HG02943 (cell line): ENCODE measurements around the gene OR2G3.

Source experiments
- ATAC-seq: cut with Tn5 transposase; IDR thresholded peaks from one replicate; pipeline ENCODE4 v1.9.1; 2021; ENCODE audit warnings: mild to moderate bottlenecking, low read depth, moderate library complexity; ENCODE audit not compliant: unreplicated experiment

The OR2G3 gene

DNA sequence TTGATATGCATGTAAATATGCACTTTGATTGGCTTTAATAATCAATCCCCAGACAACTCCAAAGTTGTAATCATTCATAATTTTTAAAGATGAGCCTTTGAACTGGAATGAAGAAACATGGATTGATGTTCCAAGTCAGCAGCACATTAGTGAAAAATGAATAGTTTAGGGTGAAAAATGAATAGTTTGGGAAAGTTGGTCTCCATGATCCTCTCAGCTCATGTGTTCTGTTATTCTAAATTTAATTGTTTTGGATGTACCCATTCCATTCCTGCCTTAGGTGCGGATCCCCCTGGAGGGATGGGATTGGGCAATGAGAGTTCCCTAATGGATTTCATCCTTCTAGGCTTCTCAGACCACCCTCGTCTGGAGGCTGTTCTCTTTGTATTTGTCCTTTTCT, at the start of gene OR2G3:
Gene OR2G3 (plus strand): TSS at position 301 of the 400 bp plus-strand sequence. CDS start 0 bp downstream, at position 301.
- ATAC-seq = no peak

DNA sequence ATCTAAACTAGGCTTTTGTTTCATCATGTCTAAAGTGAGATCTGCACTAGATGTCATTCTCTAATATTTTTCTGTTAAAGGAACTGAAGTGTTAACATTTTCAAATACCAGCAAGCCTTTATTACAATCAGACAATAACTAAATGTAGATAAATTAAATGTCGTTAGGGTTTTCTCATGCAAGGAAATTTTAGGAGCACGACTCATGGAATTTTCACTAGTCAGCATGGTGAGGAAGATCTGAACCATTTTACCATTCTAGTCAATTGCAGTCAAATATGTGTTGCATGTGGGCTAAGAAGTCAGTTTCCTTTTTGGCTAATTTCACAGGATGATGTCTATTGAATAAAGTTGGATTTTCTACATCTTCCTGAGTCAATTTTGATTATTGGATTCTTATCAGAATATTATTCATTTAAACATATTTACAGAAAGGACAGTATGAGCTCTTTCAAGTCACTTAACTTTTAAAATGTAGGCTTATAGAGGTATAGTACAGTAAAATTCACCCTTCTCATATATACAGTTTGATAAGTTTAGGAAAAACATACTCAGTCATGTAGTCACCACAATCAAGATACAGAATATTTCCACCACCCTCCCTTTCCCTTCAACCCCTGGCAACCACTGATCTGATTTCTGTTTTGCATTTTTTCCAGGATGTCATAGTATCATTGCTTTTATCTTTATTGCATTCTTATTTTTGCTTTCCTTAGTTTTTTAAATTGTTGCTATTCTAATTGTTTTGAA, 47.3 kb upstream of the OR2G3 start:
- no peak for ATAC-seq

DNA sequence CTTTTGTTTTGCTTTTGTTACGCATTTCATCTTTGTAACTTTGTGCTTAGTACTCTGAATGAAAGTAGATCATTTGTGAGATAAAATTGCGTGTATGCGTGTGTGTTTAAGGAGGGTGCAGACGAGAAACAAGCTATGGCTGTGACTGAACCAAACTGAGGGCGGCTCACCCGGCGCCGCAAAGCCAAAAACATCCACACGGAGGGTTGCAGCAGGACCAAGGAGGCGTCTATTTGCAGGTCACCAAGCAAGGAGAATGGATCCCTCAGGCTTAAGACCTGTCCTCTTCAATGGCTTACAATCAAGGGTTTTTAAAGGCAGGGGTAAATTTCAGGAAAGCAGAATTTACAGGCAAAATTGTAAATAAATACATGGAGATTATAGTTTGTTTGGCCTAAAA, 43.7 kb upstream of the OR2G3 start:
- ATAC-seq = no peak

DNA sequence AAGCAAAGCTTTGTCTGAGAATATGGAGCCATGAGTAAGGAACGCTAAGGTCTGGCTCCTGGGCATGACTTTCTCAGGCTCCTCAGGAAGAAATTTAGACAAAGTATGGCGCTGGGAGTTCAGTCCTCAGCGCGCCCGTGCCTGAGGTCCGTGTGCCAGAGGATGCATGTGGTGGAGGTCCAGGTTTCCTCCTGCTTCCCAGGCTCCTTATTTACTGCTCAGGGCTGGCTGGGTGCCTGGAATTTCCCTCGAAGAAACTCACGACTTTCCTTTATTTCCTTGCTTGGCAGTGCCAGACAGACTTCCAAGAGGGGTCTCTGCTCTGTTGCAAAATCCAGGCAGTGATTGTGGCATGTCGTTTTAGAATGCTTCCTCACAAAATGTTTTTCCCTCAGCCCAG, 43.2 kb upstream of the OR2G3 start:
- no peak for ATAC-seq

DNA sequence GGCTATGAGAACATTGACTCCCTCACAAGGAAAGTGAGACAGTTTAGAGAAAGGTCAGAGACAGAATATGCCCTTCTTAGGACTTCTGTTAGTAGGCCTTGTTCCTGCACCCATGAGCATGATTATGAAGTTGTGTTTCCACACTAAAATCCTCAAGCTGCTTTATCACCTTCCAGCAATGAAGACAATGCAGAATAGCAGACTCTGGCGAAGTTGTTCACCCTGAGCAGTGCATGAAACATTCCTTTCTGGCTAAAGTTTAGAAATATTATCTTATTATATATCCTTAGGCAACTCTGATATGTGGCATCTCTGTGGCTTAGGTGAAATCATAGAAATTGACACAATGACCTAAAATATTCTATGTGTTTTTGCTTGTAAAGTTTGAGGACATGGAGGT, 31.1 kb upstream of the OR2G3 start:
- no peak for ATAC-seq

DNA sequence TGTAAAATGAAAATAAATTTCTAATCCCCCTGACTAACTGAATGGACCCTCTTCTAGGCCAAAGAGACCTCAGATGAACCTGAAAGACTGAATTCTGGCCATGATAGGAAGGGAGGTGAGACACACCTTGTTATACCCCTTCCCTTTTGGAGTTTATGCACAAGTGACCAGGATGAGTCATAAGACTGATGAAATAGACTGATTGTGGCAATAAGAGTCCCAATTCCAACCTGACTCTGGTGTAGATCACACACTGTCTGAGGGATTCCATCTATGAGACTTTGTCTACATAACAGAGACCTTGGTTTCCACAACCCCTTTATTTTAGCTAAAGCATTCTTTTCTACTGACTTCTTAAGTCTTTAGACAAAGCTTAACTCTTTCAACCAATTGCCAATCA, 30.7 kb upstream of the OR2G3 start:
- no peak for ATAC-seq

DNA sequence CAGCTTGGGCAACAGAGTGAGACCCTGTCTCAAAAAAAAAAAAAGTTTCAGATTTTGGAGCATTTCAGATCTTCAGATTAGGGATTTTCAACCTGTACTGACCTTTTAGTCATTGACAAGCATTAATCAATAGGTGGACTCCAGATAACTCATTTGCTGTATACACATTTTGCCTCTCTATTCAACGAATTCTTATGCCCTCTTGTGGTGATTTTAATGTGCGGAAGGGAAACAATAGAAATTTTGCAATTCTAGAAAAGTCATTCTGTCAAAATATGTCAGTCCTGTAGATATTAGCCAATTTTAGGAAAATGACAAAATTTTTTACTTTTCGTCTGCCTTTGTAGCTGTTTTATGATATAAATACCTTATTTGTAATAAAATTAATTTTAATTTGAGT, 28.9 kb upstream of the OR2G3 start:
- no peak for ATAC-seq

DNA sequence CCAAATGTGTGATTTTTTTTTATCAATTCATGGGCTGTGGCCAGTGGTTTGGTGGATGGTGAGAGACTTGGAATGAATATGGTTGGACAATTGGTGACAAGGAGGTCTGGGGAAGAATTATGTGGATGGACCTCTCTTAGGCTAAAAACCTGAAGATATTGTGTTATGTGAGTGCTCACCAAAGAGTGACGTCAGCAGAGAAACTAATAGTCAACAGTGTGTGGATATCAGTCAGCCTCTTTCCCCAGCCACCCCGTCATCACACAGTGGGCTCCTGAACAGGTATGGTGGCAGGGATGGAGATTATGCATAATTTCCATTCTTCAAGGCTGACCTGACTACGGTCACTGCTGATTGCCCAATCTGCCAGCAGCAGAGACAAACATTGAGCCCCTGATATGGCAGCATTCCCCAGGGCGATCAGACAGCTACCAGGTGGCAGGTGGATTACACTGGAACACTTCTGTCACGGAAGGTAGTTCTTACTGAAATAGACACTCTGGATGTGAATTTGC, 26.4 kb upstream of the OR2G3 start:
- ATAC-seq = no peak

DNA sequence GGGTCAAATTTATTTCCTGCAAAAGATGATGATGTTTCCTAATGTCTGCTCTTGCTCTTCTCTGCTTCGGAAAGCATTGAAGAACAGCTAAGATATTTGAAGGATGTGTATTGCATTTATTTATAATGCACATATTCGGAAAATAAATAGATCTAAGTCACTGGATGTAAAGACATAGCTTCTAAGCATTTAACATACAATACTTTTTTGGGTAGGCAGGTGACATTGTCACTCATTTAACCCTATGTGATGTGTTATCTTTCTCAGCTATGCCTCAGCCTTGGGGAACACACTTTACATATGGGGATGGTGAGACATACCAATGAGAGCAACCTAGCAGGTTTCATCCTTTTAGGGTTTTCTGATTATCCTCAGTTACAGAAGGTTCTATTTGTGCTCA, 17.3 kb upstream of the OR2G3 start, which contains the start of gene OR2G2:
Gene OR2G2 (plus strand): TSS at position 301 of the 400 bp plus-strand sequence. CDS start 0 bp downstream, at position 301.
- no peak for ATAC-seq

DNA sequence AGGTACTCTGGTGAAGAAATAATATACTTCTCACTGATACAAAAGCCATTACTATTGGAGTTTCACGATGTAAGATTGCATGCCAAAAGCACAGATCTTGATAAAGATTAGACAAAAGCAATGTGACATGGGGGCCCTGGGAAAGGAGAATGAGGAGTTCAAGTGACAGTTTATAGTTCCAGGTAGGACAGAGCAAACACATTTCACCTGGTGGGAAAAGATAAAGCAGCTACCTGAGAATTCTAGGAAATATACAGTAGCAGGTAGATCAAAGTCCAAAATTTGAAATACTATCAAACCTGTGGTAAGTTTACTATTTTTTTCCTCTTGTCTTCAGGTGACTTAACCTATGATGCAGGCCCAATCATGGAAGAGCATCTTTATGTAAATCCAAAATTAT, 8.0 kb downstream of the OR2G3 start:
- ATAC-seq = no peak

DNA sequence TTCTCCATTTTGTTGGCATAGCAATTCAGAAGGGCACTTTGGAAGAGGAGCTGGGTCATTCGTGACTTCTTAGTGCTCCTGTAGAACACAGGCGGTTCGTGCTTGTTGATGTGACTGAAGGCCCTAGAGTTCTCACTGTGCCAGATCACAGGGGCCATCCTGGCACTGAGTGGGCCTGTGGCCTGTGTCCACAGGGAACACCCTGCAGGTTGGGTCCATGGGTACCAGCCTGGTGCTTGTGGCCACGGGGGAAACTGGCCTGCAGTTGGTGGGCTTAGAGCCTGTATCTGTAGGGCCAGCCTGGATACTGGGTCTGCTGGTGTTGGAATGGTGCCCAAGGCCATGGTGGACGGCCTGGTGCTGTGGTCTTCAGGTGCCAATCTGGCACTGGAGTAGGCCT, 9.2 kb downstream of the OR2G3 start:
- no peak for ATAC-seq

DNA sequence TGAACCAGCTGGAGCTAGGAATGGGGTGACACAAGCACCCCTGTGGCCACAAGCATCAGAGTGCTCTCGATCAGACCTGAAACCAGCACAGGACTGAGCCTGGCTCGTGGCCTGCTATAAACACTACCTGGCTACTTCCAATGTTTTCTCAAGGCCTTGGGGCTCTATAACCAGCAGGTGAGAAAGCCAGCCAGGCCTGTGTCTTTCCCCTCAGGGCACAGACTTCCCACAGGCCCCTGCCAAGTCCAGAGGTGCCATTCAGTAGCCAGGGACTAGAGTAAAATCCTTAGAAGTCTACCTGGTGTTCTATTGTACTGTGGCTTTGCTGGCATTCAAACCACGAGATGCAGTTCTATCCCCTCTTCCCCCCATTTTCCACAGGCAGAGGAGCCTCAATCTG, 22.6 kb downstream of the OR2G3 start:
- no peak for ATAC-seq

DNA sequence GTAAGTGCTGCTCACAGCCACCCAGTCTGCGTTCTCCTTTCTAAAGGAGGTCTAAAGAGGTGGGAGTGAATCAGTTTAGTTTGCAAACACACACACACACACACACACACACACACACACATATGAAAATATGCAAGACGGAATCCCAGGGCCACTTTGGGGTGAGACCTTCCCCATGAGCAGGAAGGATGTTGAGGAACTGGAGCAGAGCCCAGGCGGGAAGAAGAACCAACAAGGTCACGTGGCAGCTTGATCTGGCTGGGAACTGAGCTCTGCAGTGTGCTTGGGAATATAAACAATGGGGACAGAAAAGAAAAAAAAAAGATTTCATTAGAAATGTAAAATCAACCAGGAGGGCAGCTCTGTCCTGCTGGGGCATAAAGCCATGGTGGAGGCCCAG, 32.6 kb downstream of the OR2G3 start:
- no peak for ATAC-seq

DNA sequence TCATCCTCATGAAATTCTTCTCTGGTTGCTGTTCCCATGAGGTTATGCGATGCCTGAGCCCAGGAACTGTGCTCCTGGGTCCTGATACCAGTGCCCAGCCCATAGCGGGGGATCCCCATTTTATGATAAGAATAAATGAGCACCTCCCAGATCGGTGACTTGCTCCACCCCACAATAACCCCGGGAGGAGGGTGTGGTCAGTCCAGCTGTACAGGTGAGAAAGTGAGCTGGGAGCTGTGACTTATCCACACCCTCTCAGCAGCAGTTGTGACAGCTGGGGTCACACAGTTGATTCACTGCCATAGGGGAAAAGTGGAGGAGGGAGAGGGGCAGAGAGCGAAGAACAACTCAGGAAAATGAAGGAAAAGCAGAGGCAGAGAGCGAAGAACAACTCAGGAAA, 33.4 kb downstream of the OR2G3 start:
- no peak for ATAC-seq

DNA sequence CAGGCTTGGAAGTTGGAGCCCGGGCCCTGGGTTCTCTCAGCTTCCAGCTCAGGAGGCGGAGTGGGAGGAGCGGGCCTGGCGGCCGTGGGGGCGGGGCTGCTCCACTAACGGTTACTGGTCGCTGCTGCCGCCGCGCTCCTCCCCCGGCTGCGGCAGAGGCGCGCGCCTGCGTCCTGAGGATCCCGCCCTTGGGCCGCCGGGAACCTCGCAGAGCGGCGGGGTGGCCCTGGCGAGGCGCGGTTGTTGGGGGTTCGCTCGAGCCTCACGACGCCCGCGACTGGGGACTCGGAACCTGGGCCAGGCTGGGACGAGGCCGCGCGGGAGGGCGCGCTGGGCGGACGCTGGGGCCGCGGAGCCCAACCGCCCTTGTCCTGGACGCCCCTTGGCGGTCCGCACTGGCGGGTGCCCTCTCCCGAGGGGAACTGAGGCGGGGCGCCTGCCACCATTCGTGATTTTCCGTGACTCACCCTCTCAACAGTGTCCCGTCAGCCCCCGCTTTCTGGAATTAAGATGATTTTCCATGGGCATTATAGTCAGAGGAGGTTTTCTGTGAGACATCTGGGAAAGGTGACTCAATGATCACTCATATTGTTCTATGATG, 34.1 kb downstream of the OR2G3 start:
- ATAC-seq = no peak

DNA sequence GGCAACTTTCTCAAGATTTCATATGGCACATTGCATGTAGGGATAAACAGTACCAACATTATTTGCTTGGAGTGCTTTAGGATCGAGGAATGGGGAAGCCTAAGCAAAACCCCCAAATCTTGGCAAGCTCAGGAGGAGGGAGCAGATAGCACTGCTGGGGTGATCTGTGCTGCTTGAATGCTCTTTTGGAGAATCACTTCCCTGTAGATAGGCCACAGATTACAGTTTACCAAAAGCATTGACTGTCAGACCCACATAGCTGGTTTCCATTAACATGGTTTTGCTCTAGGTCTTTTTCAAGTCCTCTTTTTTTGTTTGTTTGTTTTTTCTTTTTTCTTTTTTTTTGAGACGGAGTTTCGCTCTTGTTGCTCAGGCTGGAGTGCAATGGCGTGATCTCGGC, 37.4 kb downstream of the OR2G3 start:
- ATAC-seq = no peak

DNA sequence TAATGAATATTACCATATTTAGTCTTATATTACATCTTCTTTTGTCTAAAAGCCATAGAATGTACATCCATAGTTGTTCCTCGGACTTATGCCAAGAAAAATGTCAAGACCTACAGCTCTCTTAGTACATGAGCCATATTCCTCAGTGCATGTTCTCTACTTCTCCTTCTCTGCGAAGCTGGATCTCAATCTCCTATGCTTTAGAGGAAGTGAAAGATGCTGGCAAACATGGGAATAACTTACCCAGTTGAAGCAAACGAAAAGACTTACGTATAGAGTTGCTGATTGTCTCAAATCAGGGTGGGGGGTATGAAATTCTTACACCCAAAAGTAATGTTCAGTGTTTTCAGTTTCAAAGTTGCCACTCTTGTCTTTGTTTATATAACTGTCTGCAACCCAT, 41.5 kb downstream of the OR2G3 start:
- no peak for ATAC-seq

DNA sequence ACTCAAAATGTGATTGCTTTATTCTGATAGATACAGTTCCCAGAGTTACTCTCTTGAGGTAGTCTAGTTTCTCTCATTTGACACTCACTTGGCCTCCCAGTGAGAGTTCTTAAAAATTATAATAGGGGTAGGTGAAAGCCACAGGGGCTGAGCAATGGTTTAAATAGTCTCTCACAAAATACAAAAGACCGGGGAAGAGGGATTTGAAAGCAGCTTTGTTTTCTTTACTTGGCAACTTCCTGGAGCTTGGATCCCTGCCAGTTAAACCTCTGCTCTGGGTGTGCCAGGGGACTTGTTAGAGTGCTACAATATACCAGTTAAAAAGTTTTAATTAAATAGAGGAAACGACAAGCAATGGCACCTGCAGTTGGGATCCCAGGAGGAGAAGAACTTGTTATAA, 42.5 kb downstream of the OR2G3 start:
- no peak for ATAC-seq

DNA sequence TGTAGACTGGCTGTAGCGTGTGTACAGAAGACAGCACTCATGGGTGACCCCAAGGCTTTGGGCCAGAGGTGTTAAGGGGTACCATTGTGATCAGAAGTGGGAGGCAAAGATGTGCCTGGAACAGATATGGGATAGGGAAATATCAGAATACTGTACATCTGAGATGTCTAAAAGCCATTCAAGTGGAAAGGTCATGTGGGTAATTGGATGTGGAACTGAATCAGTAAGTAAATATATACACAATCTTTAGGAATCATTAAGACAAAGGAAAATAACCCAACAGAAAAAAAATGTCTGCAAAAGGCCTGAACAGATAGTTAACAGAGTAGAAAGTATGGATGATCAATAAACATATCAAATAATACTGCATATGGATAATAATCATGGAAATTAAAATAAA, 47.7 kb downstream of the OR2G3 start:
- no peak for ATAC-seq
